Measurements from ENCODE around the gene NPTXR.

Gene NPTXR

DNA sequence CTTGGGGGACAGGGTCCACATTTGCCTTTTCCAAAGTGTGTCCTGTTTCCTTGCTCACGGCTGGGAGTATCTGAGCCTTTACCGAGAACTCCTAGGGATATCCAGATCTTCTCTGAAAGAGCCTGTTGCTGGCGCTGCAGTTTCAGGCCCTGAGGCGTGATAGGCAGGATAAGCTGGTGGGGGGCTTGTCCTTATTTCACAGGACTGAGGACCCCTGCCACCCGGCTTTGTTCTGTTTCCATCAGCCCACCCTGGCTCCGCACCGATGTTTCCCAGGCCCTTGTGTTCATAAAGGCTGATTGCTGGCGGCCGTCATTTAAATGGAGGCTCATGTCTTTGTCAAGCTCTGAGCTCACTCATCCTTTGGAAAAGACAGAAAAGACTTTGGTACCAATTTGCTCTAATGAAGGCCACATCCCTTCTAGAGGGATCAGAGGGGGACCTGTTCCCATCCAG, 9.4 kb upstream of the NPTXR start:
- Histone ChIP-seq H3K79me2 (ENCODE audit: control insufficient read depth, insufficient read depth, low read length) (no peaks in the 10 kb centered on the region), H4K8ac (ENCODE audit: low read depth, low read length) (no peak overlapping the region), H3K4me3 (ENCODE audit: low read length) (no peak overlapping the region), H3K27ac (ENCODE audit: low read depth, low read length) (no peak overlapping the region), H4K5ac (ENCODE audit: low read length) (no peak overlapping the region), H2BK15ac (replicated peaks; ENCODE audit: low read depth) (no peak overlapping the region), H3K4me1 (ENCODE audit: control insufficient read depth, low read depth, low read length) (no peaks in the 10 kb centered on the region), H3K36me3 (ENCODE audit: control insufficient read depth, insufficient read depth, low read length) (no peaks in the 10 kb centered on the region), H3K18ac (ENCODE audit: low read length) (no peak overlapping the region), H3K27me3 (ENCODE audit: insufficient read depth, low read length, poor library complexity) (no peaks in the 10 kb centered on the region), H2BK5ac (ENCODE audit: low read length) (no peak overlapping the region), H2AK5ac (ENCODE audit: low read length) (no peak overlapping the region), H3K56ac (ENCODE audit: low read length) (no peak overlapping the region), H2BK120ac (ENCODE audit: low read depth, low read length) (no peak overlapping the region), H3K9ac (ENCODE audit: low read length) (no peak overlapping the region), H3K23ac (ENCODE audit: low read length) (no peak overlapping the region), H3K79me1 (ENCODE audit: low read length) (no peaks in the 10 kb centered on the region), H3K4me2 (ENCODE audit: low read length) (no peak overlapping the region), H3K4ac (ENCODE audit: low read depth, low read length) (no peak overlapping the region)
- no peak for DNase-seq
- WGBS (ENCODE audit: extremely low coverage, insufficient coverage, low lambda C conversion rate): no CpG with 5 or more reads among the region's 9 CpGs

DNA sequence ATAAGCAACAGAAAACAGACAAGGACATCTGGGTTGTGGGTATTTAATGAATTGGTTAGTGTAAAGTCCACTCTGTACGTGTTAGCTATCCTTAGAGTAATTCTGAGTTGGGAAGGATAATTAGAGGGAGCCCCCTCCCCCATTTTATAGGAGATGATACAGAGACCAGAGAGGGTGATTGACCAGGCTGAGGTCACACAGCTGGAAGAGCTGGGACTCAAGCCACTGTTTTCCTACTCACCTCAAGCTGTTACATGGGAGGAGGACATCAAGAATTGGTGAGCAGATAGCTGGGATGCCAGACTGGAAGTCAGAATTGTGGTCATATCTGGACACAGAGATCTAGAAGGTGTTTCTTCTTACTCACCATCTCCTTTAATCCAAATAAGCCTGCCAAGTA, 8.7 kb upstream of the NPTXR start:
- Histone ChIP-seq H2BK15ac (replicated peaks; ENCODE audit: low read depth) (no peak overlapping the region), H3K23ac (ENCODE audit: low read length) (no peak overlapping the region), H3K79me2 (ENCODE audit: control insufficient read depth, insufficient read depth, low read length) (no peaks in the 10 kb centered on the region), H3K4me1 (ENCODE audit: control insufficient read depth, low read depth, low read length) (no peaks in the 10 kb centered on the region), H4K5ac (ENCODE audit: low read length) (no peak overlapping the region), H3K27ac (ENCODE audit: low read depth, low read length) (no peak overlapping the region), H4K8ac (ENCODE audit: low read depth, low read length) (no peak overlapping the region), H3K18ac (ENCODE audit: low read length) (no peak overlapping the region), H2AK5ac (ENCODE audit: low read length) (no peak overlapping the region), H3K9ac (ENCODE audit: low read length) (no peak overlapping the region), H2BK5ac (ENCODE audit: low read length) (no peak overlapping the region), H3K79me1 (ENCODE audit: low read length) (no peaks in the 10 kb centered on the region), H3K36me3 (ENCODE audit: control insufficient read depth, insufficient read depth, low read length) (no peaks in the 10 kb centered on the region), H3K4ac (ENCODE audit: low read depth, low read length) (no peak overlapping the region), H3K4me2 (ENCODE audit: low read length) (no peak overlapping the region), H2BK120ac (ENCODE audit: low read depth, low read length) (no peak overlapping the region), H3K56ac (ENCODE audit: low read length) (no peak overlapping the region), H3K4me3 (ENCODE audit: low read length) (no peak overlapping the region), H3K27me3 (ENCODE audit: insufficient read depth, low read length, poor library complexity) (no peaks in the 10 kb centered on the region)
- no peak for DNase-seq
- WGBS (ENCODE audit: extremely low coverage, insufficient coverage, low lambda C conversion rate): no CpG with 5 or more reads among the region's 1 CpG

DNA sequence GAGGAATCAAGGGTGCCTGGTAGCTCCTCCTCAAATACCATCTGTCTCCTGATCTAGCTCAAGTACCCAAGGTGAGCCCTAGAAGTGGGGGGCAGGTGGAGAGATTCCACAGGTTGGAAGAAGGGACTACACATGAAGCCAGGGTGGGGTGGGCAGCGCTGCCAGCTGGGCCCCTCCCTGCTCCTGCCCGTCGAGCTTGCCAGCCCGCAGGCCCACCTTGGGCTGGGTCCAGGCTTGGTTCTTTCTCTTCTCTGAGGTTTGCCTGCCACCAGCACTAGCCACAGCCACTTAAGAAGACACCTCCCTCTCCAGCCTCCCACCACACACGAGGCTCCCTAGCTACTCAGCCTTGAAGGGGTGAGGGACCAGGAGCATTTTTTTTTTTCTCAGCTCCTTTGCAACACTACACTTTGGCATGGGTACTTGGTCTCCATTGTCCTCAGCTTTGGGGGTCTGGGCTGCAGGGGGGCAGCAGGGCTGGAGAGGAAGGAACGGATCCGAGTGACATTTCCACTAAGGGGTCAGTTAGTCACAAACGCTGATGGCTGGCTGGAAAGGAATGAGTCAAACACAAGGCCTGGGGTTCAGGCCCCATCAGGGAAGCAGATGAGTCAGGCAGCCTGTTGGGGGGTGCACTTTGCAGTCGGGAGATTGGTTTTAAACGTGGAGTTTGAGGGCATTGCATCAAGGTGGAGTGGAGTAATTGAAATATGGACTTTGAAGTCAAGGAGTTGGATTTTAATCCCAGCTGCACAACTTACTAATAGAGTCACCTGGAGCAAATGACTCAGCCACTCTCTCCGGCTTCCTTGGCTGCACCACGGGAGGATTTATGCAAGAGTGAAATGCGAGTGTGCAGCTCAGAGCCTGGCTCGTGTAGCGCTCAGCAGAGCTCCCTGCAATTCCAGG, 7.4 kb upstream of the NPTXR start:
- H3K27ac ChIP-seq (ENCODE audit: low read depth, low read length): no peak overlapping the region
- no peaks in the 10 kb centered on the region for H3K27me3 ChIP-seq (ENCODE audit: insufficient read depth, low read length, poor library complexity)
- H2AK5ac ChIP-seq (ENCODE audit: low read length): no peak overlapping the region

DNA sequence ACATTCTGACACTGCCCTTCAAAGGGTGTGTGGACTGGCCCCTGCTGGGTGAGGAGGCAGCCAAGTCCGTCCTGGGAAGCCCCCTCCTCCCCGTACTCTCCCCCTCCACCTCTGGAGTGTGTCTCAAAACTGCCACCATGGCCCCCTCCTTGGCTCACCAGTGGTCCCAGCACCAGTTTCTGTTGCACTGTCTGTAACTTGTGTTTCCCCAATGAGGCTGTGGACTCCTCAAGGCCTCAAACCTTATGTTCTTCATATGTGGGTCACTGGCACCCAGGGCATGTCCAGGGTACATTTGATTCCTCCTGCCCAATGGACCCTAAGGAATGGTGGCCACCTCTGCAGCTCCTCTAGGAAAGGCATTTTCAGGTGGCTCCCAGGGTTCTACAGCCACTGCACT, 6.6 kb upstream of the NPTXR start:
- Histone ChIP-seq H3K79me2 (ENCODE audit: control insufficient read depth, insufficient read depth, low read length) (no peaks in the 10 kb centered on the region), H3K27ac (ENCODE audit: low read depth, low read length) (no peak overlapping the region), H2BK5ac (ENCODE audit: low read length) (no peak overlapping the region), H3K36me3 (ENCODE audit: control insufficient read depth, insufficient read depth, low read length) (no peaks in the 10 kb centered on the region), H2BK120ac (ENCODE audit: low read depth, low read length) (no peak overlapping the region), H3K27me3 (ENCODE audit: insufficient read depth, low read length, poor library complexity) (no peaks in the 10 kb centered on the region), H3K79me1 (ENCODE audit: low read length) (no peaks in the 10 kb centered on the region), H3K18ac (ENCODE audit: low read length) (no peak overlapping the region), H3K9ac (ENCODE audit: low read length) (no peak overlapping the region), H3K4me2 (ENCODE audit: low read length) (no peak overlapping the region), H3K4me1 (ENCODE audit: control insufficient read depth, low read depth, low read length) (no peaks in the 10 kb centered on the region), H4K5ac (ENCODE audit: low read length) (no peak overlapping the region), H3K4ac (ENCODE audit: low read depth, low read length) (no peak overlapping the region), H4K8ac (ENCODE audit: low read depth, low read length) (no peak overlapping the region), H3K4me3 (ENCODE audit: low read length) (no peak overlapping the region), H2AK5ac (ENCODE audit: low read length) (no peak overlapping the region), H3K56ac (ENCODE audit: low read length) (no peak overlapping the region), H2BK15ac (replicated peaks; ENCODE audit: low read depth) (no peak overlapping the region), H3K23ac (ENCODE audit: low read length) (no peak overlapping the region)
- no CpG with 5 or more reads among the region's 2 CpGs for WGBS (ENCODE audit: extremely low coverage, insufficient coverage, low lambda C conversion rate)
- DNase-seq: no peak

More for the DNA sequence above, 7.4 kb upstream of the NPTXR start:
- H3K4me2 ChIP-seq (ENCODE audit: low read length): no peak overlapping the region
- no peaks in the 10 kb centered on the region for H3K36me3 ChIP-seq (ENCODE audit: control insufficient read depth, insufficient read depth, low read length)
- H2BK120ac ChIP-seq (ENCODE audit: low read depth, low read length): no peak overlapping the region
- no peak overlapping the region for H3K23ac ChIP-seq (ENCODE audit: low read length)
- H3K56ac ChIP-seq (ENCODE audit: low read length): no peak overlapping the region
- H3K9ac ChIP-seq (ENCODE audit: low read length): no peak overlapping the region
- no peak overlapping the region for H3K4ac ChIP-seq (ENCODE audit: low read depth, low read length)
- no peak overlapping the region for H2BK5ac ChIP-seq (ENCODE audit: low read length)
- H3K4me3 ChIP-seq (ENCODE audit: low read length): no peak overlapping the region
- no peak for DNase-seq
- WGBS (ENCODE audit: extremely low coverage, insufficient coverage, low lambda C conversion rate): no CpG with 5 or more reads among the region's 15 CpGs
- H2BK15ac ChIP-seq (replicated peaks; ENCODE audit: low read depth): no peak overlapping the region
- no peaks in the 10 kb centered on the region for H3K4me1 ChIP-seq (ENCODE audit: control insufficient read depth, low read depth, low read length)
- no peak overlapping the region for H4K8ac ChIP-seq (ENCODE audit: low read depth, low read length)
- no peaks in the 10 kb centered on the region for H3K79me2 ChIP-seq (ENCODE audit: control insufficient read depth, insufficient read depth, low read length)
- no peaks in the 10 kb centered on the region for H3K79me1 ChIP-seq (ENCODE audit: low read length)
- no peak overlapping the region for H4K5ac ChIP-seq (ENCODE audit: low read length)
- no peak overlapping the region for H3K18ac ChIP-seq (ENCODE audit: low read length)

DNA sequence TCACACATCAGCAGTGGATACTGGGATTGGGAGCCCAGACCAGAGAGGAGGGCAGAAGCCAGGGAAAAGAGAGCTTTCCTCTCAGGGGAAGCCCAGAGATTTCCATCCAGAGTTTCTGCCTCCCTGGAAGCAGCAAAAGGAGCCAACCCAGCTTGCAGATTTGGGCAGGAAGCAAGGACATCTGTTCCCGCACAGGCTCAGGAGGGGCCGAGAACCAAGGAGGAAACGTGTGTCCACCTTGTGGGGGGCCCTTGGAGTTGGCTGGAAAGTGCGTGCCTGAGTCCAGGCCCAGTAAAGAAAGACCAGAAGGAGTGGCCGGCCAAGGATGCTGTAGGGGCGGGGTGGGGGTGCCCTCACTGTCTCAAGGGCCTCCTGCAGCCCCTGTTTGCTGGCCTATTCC, 6.0 kb upstream of the NPTXR start:
- no peak overlapping the region for H4K5ac ChIP-seq (ENCODE audit: low read length)
- no peak overlapping the region for H2BK5ac ChIP-seq (ENCODE audit: low read length)
- no peak overlapping the region for H3K9ac ChIP-seq (ENCODE audit: low read length)
- no peak overlapping the region for H3K23ac ChIP-seq (ENCODE audit: low read length)
- no peak overlapping the region for H3K4me3 ChIP-seq (ENCODE audit: low read length)
- H2BK15ac ChIP-seq (replicated peaks; ENCODE audit: low read depth): no peak overlapping the region
- no peak overlapping the region for H3K56ac ChIP-seq (ENCODE audit: low read length)
- H3K4me1 ChIP-seq (ENCODE audit: control insufficient read depth, low read depth, low read length): no peaks in the 10 kb centered on the region
- H3K79me1 ChIP-seq (ENCODE audit: low read length): no peaks in the 10 kb centered on the region
- H3K4ac ChIP-seq (ENCODE audit: low read depth, low read length): no peak overlapping the region
- H2BK120ac ChIP-seq (ENCODE audit: low read depth, low read length): no peak overlapping the region
- H3K4me2 ChIP-seq (ENCODE audit: low read length): no peak overlapping the region
- DNase-seq: no peak
- H4K8ac ChIP-seq (ENCODE audit: low read depth, low read length): no peak overlapping the region
- no peaks in the 10 kb centered on the region for H3K27me3 ChIP-seq (ENCODE audit: insufficient read depth, low read length, poor library complexity)
- H2AK5ac ChIP-seq (ENCODE audit: low read length): no peak overlapping the region
- H3K36me3 ChIP-seq (ENCODE audit: control insufficient read depth, insufficient read depth, low read length): no peaks in the 10 kb centered on the region
- no CpG with 5 or more reads among the region's 6 CpGs for WGBS (ENCODE audit: extremely low coverage, insufficient coverage, low lambda C conversion rate)
- no peak overlapping the region for H3K27ac ChIP-seq (ENCODE audit: low read depth, low read length)
- no peak overlapping the region for H3K18ac ChIP-seq (ENCODE audit: low read length)
- no peaks in the 10 kb centered on the region for H3K79me2 ChIP-seq (ENCODE audit: control insufficient read depth, insufficient read depth, low read length)

DNA sequence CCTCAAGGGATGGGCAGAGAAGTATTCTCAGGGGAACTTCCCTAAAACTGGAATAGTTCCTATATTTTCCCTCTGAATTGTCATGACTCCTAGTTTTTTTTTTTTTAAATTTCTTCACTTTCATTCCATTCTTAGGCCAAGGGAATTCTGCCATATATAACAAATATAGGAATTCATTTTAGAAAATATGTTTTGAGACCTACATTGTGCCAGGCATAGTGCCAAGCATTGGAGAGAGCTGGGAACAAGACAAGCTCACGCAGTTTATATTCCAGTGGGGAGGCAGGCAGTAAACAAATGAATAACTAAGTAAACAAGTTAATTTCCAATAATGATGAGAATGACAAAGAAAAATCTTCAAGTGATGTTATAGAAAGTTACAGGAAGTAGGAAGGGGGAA, 2.6 kb upstream of the NPTXR start:
- Histone ChIP-seq H2BK120ac (ENCODE audit: low read depth, low read length) (no peak overlapping the region), H3K9ac (ENCODE audit: low read length) (no peak overlapping the region), H3K56ac (ENCODE audit: low read length) (no peak overlapping the region), H3K79me1 (ENCODE audit: low read length) (no peaks in the 10 kb centered on the region), H3K18ac (ENCODE audit: low read length) (no peak overlapping the region), H3K4me3 (ENCODE audit: low read length) (no peak overlapping the region), H3K4ac (ENCODE audit: low read depth, low read length) (no peak overlapping the region), H3K4me2 (ENCODE audit: low read length) (no peak overlapping the region), H4K8ac (ENCODE audit: low read depth, low read length) (no peak overlapping the region), H3K23ac (ENCODE audit: low read length) (no peak overlapping the region), H3K27me3 (ENCODE audit: insufficient read depth, low read length, poor library complexity) (peaks cover 18% of the 10 kb centered on the region), H2BK5ac (ENCODE audit: low read length) (no peak overlapping the region), H3K27ac (ENCODE audit: low read depth, low read length) (no peak overlapping the region), H2AK5ac (ENCODE audit: low read length) (no peak overlapping the region), H3K36me3 (ENCODE audit: control insufficient read depth, insufficient read depth, low read length) (no peaks in the 10 kb centered on the region), H3K79me2 (ENCODE audit: control insufficient read depth, insufficient read depth, low read length) (no peaks in the 10 kb centered on the region), H4K5ac (ENCODE audit: low read length) (no peak overlapping the region), H2BK15ac (replicated peaks; ENCODE audit: low read depth) (no peak overlapping the region), H3K4me1 (ENCODE audit: control insufficient read depth, low read depth, low read length) (no peaks in the 10 kb centered on the region)
- no peak for DNase-seq
- WGBS (ENCODE audit: extremely low coverage, insufficient coverage, low lambda C conversion rate): no CpG with 5 or more reads among the region's 1 CpG
